Measurements from ENCODE around the gene CEP85L.
A peak's percentile ranks its signal among the peaks of the same experiment; 100 is the strongest.

GRCh38 chr6:118650582-118651281 is 659 bp downstream of the CEP85L start:
- TF ChIP-seq CTCF (IDR thresholded peaks at IDR 0.05 in 8 of 11, conservative IDR thresholded peaks at IDR 0.05 in 3 of 11) (peak in 4 of 11 experiments; percentile 11 to 48 (median 40)), POLR2A (IDR thresholded peaks at IDR 0.05) (no peak)
